Hematopoietic multipotent progenitor cell treated with erythropoietin and hydrocortisone succinate and interleukin-3 and kit ligand, for 15 days (in vitro differentiated cells): ENCODE measurements around the gene CACNA1C.

Experiments used
- DNase-seq: peaks from one replicate; pipeline ENCODE4 v3.0.0-alpha.2; 2015; ENCODE audit warnings: low spot score

CACNA1C gene

GRCh38 chr12:2414810-2415567 is 362.2 kb downstream of the CACNA1C start:
- DNase-seq = no peak

GRCh38 chr12:2415568-2415944 is 362.8 kb downstream of the CACNA1C start:
- no peak for DNase-seq

GRCh38 chr12:2416158-2416557 is 363.4 kb downstream of the CACNA1C start:
- DNase-seq = no peak

GRCh38 chr12:2417481-2418160 is 364.8 kb downstream of the CACNA1C start:
- no peak for DNase-seq

GRCh38 chr12:2418579-2418978 is 365.8 kb downstream of the CACNA1C start:
- DNase-seq = no peak

- DNase-seq = no peak
Observed at GRCh38 chr12:2422591-2422990, 369.8 kb downstream of the CACNA1C start.

GRCh38 chr12:2429032-2429431 is 376.2 kb downstream of the CACNA1C start:
- no peak for DNase-seq

- DNase-seq = no peak
Observed at GRCh38 chr12:2431810-2432209, 379.0 kb downstream of the CACNA1C start.

GRCh38 chr12:2432856-2433255 is 380.1 kb downstream of the CACNA1C start:
- DNase-seq = no peak

GRCh38 chr12:2435511-2435910 is 382.7 kb downstream of the CACNA1C start:
- DNase-seq = no peak

GRCh38 chr12:2439332-2440100 is 386.7 kb downstream of the CACNA1C start:
- DNase-seq = no peak

GRCh38 chr12:2443776-2444175 is 391.0 kb downstream of the CACNA1C start:
- no peak for DNase-seq

GRCh38 chr12:2445968-2446367 is 393.2 kb downstream of the CACNA1C start:
- DNase-seq = no peak

GRCh38 chr12:2447861-2448260 is 395.1 kb downstream of the CACNA1C start:
- DNase-seq = no peak

GRCh38 chr12:2449586-2449985 is 396.8 kb downstream of the CACNA1C start:
- DNase-seq = no peak

- no peak for DNase-seq
Observed at GRCh38 chr12:2450553-2450952, 397.8 kb downstream of the CACNA1C start.

GRCh38 chr12:2451025-2451424 is 398.2 kb downstream of the CACNA1C start:
- DNase-seq = no peak

- DNase-seq = no peak
Observed at GRCh38 chr12:2451497-2451896, 398.7 kb downstream of the CACNA1C start.

GRCh38 chr12:2453076-2453760 is 400.4 kb downstream of the CACNA1C start:
- DNase-seq = no peak

- no peak for DNase-seq
Observed at GRCh38 chr12:2453761-2454090, 400.9 kb downstream of the CACNA1C start.

GRCh38 chr12:2454601-2455177 is 401.9 kb downstream of the CACNA1C start:
- no peak for DNase-seq

GRCh38 chr12:2455410-2455809 is 402.6 kb downstream of the CACNA1C start:
- no peak for DNase-seq
